Gastroesophageal sphincter (tissue), 3 donors: ENCODE results near the gene VPS13D.

ENCODE experiments used
- CTCF ChIP-seq, 4 experiments: fragments of 200-600 bp in 2 of 4; fragments of 450-650 bp in 2 of 4; sonication (generic) in 1 of 4; IDR thresholded peaks; one replicate each; pipeline ENCODE4 v1.5.1; 2017 to 2019; ENCODE audit warnings: antibody characterized with exemption in 4 of 4, mild to moderate bottlenecking in 2 of 4, moderate library complexity in 2 of 4
- POLR2A ChIP-seq, 2 donors: fragments of 450-650 bp; IDR thresholded peaks; one replicate each; pipeline ENCODE4 v1.6.1; 2017; ENCODE audit warnings: antibody characterized with exemption in 2 of 2, mild to moderate bottlenecking in 2 of 2, moderate library complexity in 1 of 2
- POLR2AphosphoS5 ChIP-seq: sonication (generic); formaldehyde crosslinking; IDR thresholded peaks from one replicate; pipeline ENCODE4 v1.6.1; 2017; ENCODE audit warnings: antibody characterized with exemption

GRCh38 chr1:12496154-12496961 lies 266.5 kb downstream of the VPS13D start:
- TF ChIP-seq CTCF (IDR thresholded peaks at IDR 0.05): peak in 2 of 4 experiments; percentile 16 to 24
- TF ChIP-seq POLR2A (IDR thresholded peaks at IDR 0.05): no peak
- peak; percentile 63 for TF ChIP-seq POLR2AphosphoS5
